ENCODE data around the gene CD247.
A peak's percentile ranks its signal among the peaks of the same experiment; 100 is the strongest.

CD247 gene

GRCh38 chr1:167457936-167458584 is 60.3 kb downstream of the CD247 start:
- no peak for DNase-seq

- no peak for DNase-seq
Observed at GRCh38 chr1:167456926-167457325, 61.4 kb downstream of the CD247 start.

GRCh38 chr1:167456524-167456923 is 61.8 kb downstream of the CD247 start:
- no peak for DNase-seq

- peak; percentile 18 to 26 for DNase-seq
Observed at GRCh38 chr1:167455786-167456446, 62.4 kb downstream of the CD247 start.

GRCh38 chr1:167454894-167455785 is 63.2 kb downstream of the CD247 start:
- peak; percentile 31 to 48 for DNase-seq

GRCh38 chr1:167454304-167454893 is 63.9 kb downstream of the CD247 start:
- DNase-seq, result no peak

- DNase-seq, result no peak
Observed at GRCh38 chr1:167453123-167453522, 65.2 kb downstream of the CD247 start.

- DNase-seq, result no peak
Observed at GRCh38 chr1:167452483-167452882, 65.8 kb downstream of the CD247 start.

- DNase-seq, result no peak
Observed at GRCh38 chr1:167450843-167451242, 67.5 kb downstream of the CD247 start.

GRCh38 chr1:167447521-167448136 is 70.7 kb downstream of the CD247 start:
- peak; percentile 76 to 77 for DNase-seq

GRCh38 chr1:167446966-167447365 is 71.4 kb downstream of the CD247 start:
- DNase-seq, result no peak

GRCh38 chr1:167443757-167444156 is 74.6 kb downstream of the CD247 start:
- DNase-seq, result no peak

GRCh38 chr1:167442854-167443565 is 75.3 kb downstream of the CD247 start:
- no peak for DNase-seq

GRCh38 chr1:167442142-167442848 is 76.0 kb downstream of the CD247 start:
- peak; percentile 79 to 89 for DNase-seq

GRCh38 chr1:167441222-167441621 is 77.1 kb downstream of the CD247 start:
- no peak for DNase-seq

GRCh38 chr1:167440776-167441175 is 77.6 kb downstream of the CD247 start:
- DNase-seq, result no peak

GRCh38 chr1:167440345-167440744 is 78.0 kb downstream of the CD247 start:
- DNase-seq, result no peak

GRCh38 chr1:167439301-167439988 is 78.9 kb downstream of the CD247 start:
- DNase-seq, result peak; percentile 57 to 62

GRCh38 chr1:167438171-167439138 is 79.9 kb downstream of the CD247 start:
- peak in 1 of 2 experiments; percentile 8 for DNase-seq

- no peak for DNase-seq
Observed at GRCh38 chr1:167435484-167435883, 82.8 kb downstream of the CD247 start.

All from Kasumi-1 (cell line).